GM12878 (cell line): ENCODE data around the gene ADM2. TPM values are rescaled to one million over a fixed set of nuclear protein-coding genes. Genes with fewer than 3 reads are reported as not detected.

Source experiments
- ATAC-seq: fragments of 200-7000 bp; cut with Tn5 transposase; 3 replicates; pipeline ENCODE4 v1.9.1; 2020; ENCODE audit warnings: mild to moderate bottlenecking, moderate library complexity
- BruUV-seq: library from RNA; stranded (reverse); fragments of 400-500 nt; replicated peaks from 2 replicates; lab custom pipeline; 2021; lab: Mats Ljungman, UMichigan
- CTCF ChIA-PET: fragments of 300-600 bp; sonication (Branson Sonifier 250); formaldehyde crosslinking; extraction: SDS; loops from one replicate; lab custom pipeline; 2021; ENCODE audit warnings: inconsistent platforms; lab: Yijun Ruan, JAX
- POLR2A ChIA-PET: fragments of 350-600 bp; formaldehyde crosslinking; extraction: SDS; loops from one replicate; lab custom pipeline; 2021; ENCODE audit warnings: inconsistent platforms; lab: Charles Lee
- RAD21 ChIA-PET: fragments of 300-600 bp; sonication (Branson Sonifier 250); formaldehyde crosslinking; loops from one replicate; lab custom pipeline; 2023; ENCODE audit warnings: antibody characterized with exemption; ENCODE audit not compliant: unreplicated experiment; lab: Charles Lee
- SMC1A ChIA-PET: fragments of 300-600 bp; sonication (Branson Sonifier 250); formaldehyde crosslinking; loops from one replicate; lab custom pipeline; 2023; ENCODE audit not compliant: unreplicated experiment, uncharacterized antibody; lab: Charles Lee
- DNase-seq: peaks from one replicate; pipeline ENCODE4 v3.0.0-alpha.2; 2011; ENCODE audit warnings: low read depth, low spot score
- FAIRE-seq: peaks from 3 replicates; lab custom pipeline; 2011; peaks lifted over from hg19 to GRCh38; lab: Jason Lieb, UNC
- H2AFZ ChIP-seq: 2 replicates; pipeline ENCODE4 v1.6.0; 2011; ENCODE audit warnings: low read depth, low read length, control low read depth; ENCODE audit not compliant: control insufficient read depth
- H3K27ac ChIP-seq: 2 replicates; pipeline ENCODE4 v1.5.1; 2011; ENCODE audit warnings: control low read depth; ENCODE audit not compliant: control insufficient read depth, insufficient read depth
- H3K27me3 ChIP-seq, 2 experiments: replicated peaks in 1 of 2; 2 replicates each; pipeline versions ENCODE4 v1.6.0 to v1.6.1; 2011; ENCODE audit warnings: low read length in 1 of 2; ENCODE audit not compliant: control insufficient read depth in 2 of 2, insufficient read depth in 2 of 2
- H3K36me3 ChIP-seq, 2 experiments: 2 replicates each; pipeline ENCODE4 v1.5.1; 2011; ENCODE audit warnings: low read length in 1 of 2; ENCODE audit not compliant: control insufficient read depth in 2 of 2, insufficient read depth in 2 of 2
- H3K4me1 ChIP-seq: 2 replicates; pipeline ENCODE4 v1.6.1; 2011; ENCODE audit warnings: mild to moderate bottlenecking, low read length, moderate library complexity, mixed read lengths; ENCODE audit not compliant: control insufficient read depth, insufficient read depth
- H3K4me2 ChIP-seq: 2 replicates; pipeline ENCODE4 v1.6.0; 2011; ENCODE audit warnings: control low read depth; ENCODE audit not compliant: control insufficient read depth, insufficient read depth
- H3K4me3 ChIP-seq: fragments of 200-600 bp; sonication (generic); 2 replicates; pipeline ENCODE4 v1.5.1; 2016
- H3K79me2 ChIP-seq: 2 replicates; pipeline ENCODE4 v1.6.0; 2011; ENCODE audit warnings: low read length; ENCODE audit not compliant: control insufficient read depth, insufficient read depth
- H3K9ac ChIP-seq: 2 replicates; pipeline ENCODE4 v1.8.0; 2011; ENCODE audit warnings: low read length, control low read depth, mixed read lengths; ENCODE audit not compliant: control insufficient read depth, insufficient read depth
- H3K9me3 ChIP-seq: replicated peaks from 3 replicates; pipeline ENCODE4 v1.5.1; 2011; ENCODE audit warnings: mild to moderate bottlenecking, low read length; ENCODE audit not compliant: control insufficient read depth, insufficient read depth
- H4K20me1 ChIP-seq: 2 replicates; pipeline ENCODE4 v1.6.0; 2011; ENCODE audit not compliant: control insufficient read depth, insufficient read depth
- MEF2B ChIP-seq: fragments of 450-650 bp; IDR thresholded peaks from 2 replicates; pipeline ENCODE4 v1.6.1; 2018; ENCODE audit warnings: mild to moderate bottlenecking, moderate library complexity; ENCODE audit not compliant: partially characterized antibody, poor library complexity, severe bottlenecking
- NR2C1 ChIP-seq: fragments of 450-650 bp; IDR thresholded peaks from 2 replicates; pipeline ENCODE4 v1.6.1; 2017; ENCODE audit warnings: antibody characterized with exemption, mild to moderate bottlenecking, moderate library complexity
- ZNF687 ChIP-seq: fragments of 450-650 bp; IDR thresholded peaks from 2 replicates; pipeline ENCODE4 v1.6.1; 2017; ENCODE audit warnings: mild to moderate bottlenecking, moderate library complexity
- WGBS: methylation state at CpG from one replicate; pipeline ENCODE4 v1.1.6; 2016; ENCODE audit warnings: low lambda C conversion rate; ENCODE audit not compliant: insufficient replicate concordance, insufficient coverage; ENCODE audit errors: missing lambda C conversion rate; 5-methylcytosine and 5-hydroxymethylcytosine counted together
- in situ Hi-C: fragments of 300-500 bp; cut with MboI; formaldehyde crosslinking; loops from 9 replicates; pipeline ENCODE4 v1.14.3; 2018; ENCODE audit warnings: mixed read lengths
- intact Hi-C: fragments of 100-400 bp; cut with micrococcal nuclease; formaldehyde crosslinking; loops from one replicate; pipeline ENCODE4 v1.14.2; 2022; ENCODE audit not compliant: unreplicated experiment
- polyA plus RNA-seq, 11 experiments: library from polyadenylated mRNA; depleted of rRNA in 4 of 11; unstranded in 6 of 11; stranded (reverse) in 5 of 11; fragments of >200 nt; fragmentation: Nextera tagmentation in 4 of 11; fragmentation: Illumina TruSeq in 1 of 11; extraction: Ambion mirVana in 4 of 11; extraction: Trizol in 1 of 11; gene quantifications; 1 replicate in 1 of 11; 2 replicates in 10 of 11; pipeline versions ENCODE4 v1.2.1 to v1.2.3, GENCODE V29; 2011 to 2016; ENCODE audit warnings: inconsistent platforms in 2 of 11, missing spikeins in 2 of 11, low read depth in 1 of 11
- total RNA-seq, 4 experiments: library from RNA; depleted of rRNA in 3 of 4; stranded (reverse); fragments of >200 nt in 3 of 4; fragmentation: Illumina TruSeq in 1 of 4; extraction: Trizol in 1 of 4; gene quantifications; 2 replicates each; pipeline versions ENCODE4 v1.2.1 to v1.2.3, GENCODE V29; 2013 to 2021

Gene ADM2
- total and polyA plus RNA-seq, 10 of the 15 experiments (the other 5 are each of a cell fraction or from before 2014, with no cell fraction given) = 0.02 to 0.33 (median 0.12) TPM; not detected in 2

- H3K79me2 ChIP-seq = no peaks in the 10 kb centered on the region
- no peak within 1 kb of the TSS for H3K27ac ChIP-seq
- 49% methylated on average over 22 of the region's 23 CpGs for WGBS
- SMC1A ChIA-PET = no interaction called here
- TF ChIP-seq NR2C1 = peak; percentile 75
- no peak for TF ChIP-seq MEF2B
- TF ChIP-seq ZNF687 = peak; percentile 69; the same call in 1 of the 2 replicates
- TF ChIP-seq, all 136 proteins: peak for 2
- ChIA-PET CTCF (interaction anchor here (0.5 to 4.1 kb wide), 3 partner anchors 11 to 507 kb away, joined by 3 to 29 read pairs (median 7); no protein-coding TSS in a partner anchor), POLR2A (interaction anchor here (0.6 to 1.3 kb wide), 2 partner anchors 13 to 18 kb away, joined by 3 to 4 read pairs; no protein-coding TSS in a partner anchor), RAD21 (no interaction called here)
- no peaks in the 10 kb centered on the region for H3K36me3 ChIP-seq
- H2AFZ ChIP-seq = no peak within 1 kb of the TSS; the same call in 1 of the 2 replicates
- intact Hi-C loops = no loop called here
- BruUV-seq = no TSS peak
- no peaks in the 10 kb centered on the region for H3K9me3 ChIP-seq
- H3K4me1 ChIP-seq = peaks cover 5% of the 10 kb centered on the region
- H3K9ac ChIP-seq = no peak within 1 kb of the TSS
- no peak within 1 kb of the TSS for H3K4me2 ChIP-seq
- FAIRE-seq = no peak
- in situ Hi-C loops = no loop called here
- no peak for DNase-seq
- no peaks in the 10 kb centered on the region for H4K20me1 ChIP-seq
- peak; percentile 57 for ATAC-seq
- no peaks in the 10 kb centered on the region for H3K27me3 ChIP-seq
- H3K4me3 ChIP-seq = no peak within 1 kb of the TSS
These were observed 5.4 kb downstream of the ADM2 start, which contains the start of gene MIOX for GRCh38 chr22:50486561-50487289. Gene MIOX (plus strand): TSS chr22:50486859. CDS start chr22:50486898, 39 bp downstream.
